B cell (primary cell): ENCODE data around the gene ANKFY1.

Source experiments
- EZH2 ChIP-seq: IDR thresholded peaks from 2 replicates; pipeline ENCODE4 v1.6.1; 2012; ENCODE audit warnings: borderline replicate concordance, low read depth, mild to moderate bottlenecking, moderate library complexity, low read length; ENCODE audit not compliant: insufficient read depth, poor library complexity, severe bottlenecking
- TF ChIP-seq, protein P1 (sequence below): fragments of 200-600 bp; IDR thresholded peaks from one replicate; pipeline ENCODE4 v1.8.0; 2022; ENCODE audit warnings: antibody characterized with exemption, mild to moderate bottlenecking

DNA sequence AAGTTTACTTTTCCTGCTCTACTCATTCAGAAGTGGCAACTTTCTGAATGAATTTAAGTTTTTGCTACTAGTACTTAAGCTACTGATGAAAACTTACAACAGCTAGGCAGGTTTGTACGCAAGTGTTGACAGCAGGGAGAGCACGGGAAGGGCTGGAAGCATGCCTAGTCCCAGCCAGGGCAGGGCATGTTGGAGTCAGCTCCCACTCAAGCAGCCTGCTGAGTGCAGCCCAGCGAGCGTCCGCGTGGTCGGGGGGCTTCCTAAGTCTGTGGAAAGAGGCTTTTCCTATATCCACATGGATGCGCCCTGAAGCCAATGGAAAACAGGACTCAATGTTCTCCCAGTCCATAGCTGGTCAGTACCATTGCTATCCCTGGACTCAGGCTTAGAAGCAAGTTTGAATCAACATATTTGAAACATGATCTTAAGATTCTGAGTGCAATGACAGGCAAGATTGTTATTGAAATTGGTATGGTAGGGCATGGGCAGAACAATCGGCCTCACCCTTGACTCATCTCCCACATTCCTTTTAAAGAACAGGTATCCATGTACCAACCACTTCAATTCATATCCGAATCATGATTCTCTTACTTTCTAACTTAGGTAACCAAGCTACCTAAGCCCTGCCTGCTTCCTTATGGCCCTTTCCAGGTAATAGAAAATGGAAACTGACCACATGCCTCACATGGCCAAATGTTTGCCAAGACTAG, 98.3 kb downstream of the ANKFY1 start:
- TF ChIP-seq, protein P1, sequence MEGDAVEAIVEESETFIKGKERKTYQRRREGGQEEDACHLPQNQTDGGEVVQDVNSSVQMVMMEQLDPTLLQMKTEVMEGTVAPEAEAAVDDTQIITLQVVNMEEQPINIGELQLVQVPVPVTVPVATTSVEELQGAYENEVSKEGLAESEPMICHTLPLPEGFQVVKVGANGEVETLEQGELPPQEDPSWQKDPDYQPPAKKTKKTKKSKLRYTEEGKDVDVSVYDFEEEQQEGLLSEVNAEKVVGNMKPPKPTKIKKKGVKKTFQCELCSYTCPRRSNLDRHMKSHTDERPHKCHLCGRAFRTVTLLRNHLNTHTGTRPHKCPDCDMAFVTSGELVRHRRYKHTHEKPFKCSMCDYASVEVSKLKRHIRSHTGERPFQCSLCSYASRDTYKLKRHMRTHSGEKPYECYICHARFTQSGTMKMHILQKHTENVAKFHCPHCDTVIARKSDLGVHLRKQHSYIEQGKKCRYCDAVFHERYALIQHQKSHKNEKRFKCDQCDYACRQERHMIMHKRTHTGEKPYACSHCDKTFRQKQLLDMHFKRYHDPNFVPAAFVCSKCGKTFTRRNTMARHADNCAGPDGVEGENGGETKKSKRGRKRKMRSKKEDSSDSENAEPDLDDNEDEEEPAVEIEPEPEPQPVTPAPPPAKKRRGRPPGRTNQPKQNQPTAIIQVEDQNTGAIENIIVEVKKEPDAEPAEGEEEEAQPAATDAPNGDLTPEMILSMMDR: no peak
- TF ChIP-seq EZH2: no peak
